Dermis blood vessel endothelial cell (primary cell): ENCODE results near the gene ENPP1. TPM values are rescaled to one million over a fixed set of nuclear protein-coding genes. Genes with fewer than 3 reads are reported as not detected.

ENCODE experiments used
- DNase-seq: peaks from one replicate; pipeline ENCODE4 v3.0.0; 2010
- total RNA-seq: library from RNA; depleted of rRNA; stranded (reverse); fragments of >200 nt; gene quantifications from 2 replicates; pipeline ENCODE4 v1.2.3, GENCODE V29; 2014

The ENPP1 gene
- total RNA-seq, 1 donor from 2014 or later, result 0.34 TPM

GRCh38 chr6:131787079-131787478 is 20.7 kb upstream of the ENPP1 start:
- no peak for DNase-seq

- no peak for DNase-seq
Observed at GRCh38 chr6:131787766-131788712, 19.8 kb upstream of the ENPP1 start.

- no peak for DNase-seq
Observed at GRCh38 chr6:131789219-131789618, 18.6 kb upstream of the ENPP1 start.

- DNase-seq, result no peak
Observed at GRCh38 chr6:131791476-131791875, 16.3 kb upstream of the ENPP1 start.

DNA sequence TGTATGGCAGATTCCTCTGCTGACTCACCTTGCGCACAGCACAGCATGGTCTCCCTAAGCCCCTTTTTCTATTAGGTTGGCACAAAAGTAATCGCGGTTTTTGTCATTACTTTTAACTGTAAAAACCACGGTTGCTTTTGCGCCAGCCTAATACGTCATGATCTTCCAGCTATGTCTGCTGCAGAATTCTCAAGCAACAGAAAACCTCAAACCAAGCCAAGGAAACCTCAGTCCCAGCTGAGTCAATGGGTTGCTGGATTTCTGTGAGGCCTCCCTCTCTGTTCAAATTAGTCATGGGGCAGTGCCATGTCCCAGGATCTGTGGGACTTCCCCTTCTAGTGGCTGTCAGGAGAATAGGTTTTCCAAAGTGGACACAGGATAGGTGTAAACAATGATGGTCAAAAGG is 15.7 kb upstream of the ENPP1 start:
- no peak for DNase-seq

DNA sequence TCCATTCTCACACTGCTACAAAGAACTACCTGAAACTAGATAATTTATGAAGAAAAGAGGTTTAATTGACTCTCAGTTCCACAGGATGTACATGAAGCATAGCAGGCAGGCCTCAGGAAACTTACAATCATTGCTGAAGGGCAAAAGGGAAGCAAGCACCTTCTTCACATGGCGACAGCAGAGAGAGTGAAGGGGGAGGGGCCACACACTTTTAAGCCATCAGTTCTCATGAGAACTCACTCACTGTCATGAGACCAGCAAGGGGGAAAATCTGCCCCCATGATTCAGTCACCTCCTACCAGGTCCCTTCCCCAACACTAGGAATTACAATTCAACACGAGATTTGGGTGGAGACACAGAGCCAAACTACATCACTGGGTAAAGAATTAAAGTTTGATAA is 12.5 kb upstream of the ENPP1 start:
- DNase-seq, result no peak

GRCh38 chr6:131802347-131802746 is 5.5 kb upstream of the ENPP1 start:
- DNase-seq, result no peak

DNA sequence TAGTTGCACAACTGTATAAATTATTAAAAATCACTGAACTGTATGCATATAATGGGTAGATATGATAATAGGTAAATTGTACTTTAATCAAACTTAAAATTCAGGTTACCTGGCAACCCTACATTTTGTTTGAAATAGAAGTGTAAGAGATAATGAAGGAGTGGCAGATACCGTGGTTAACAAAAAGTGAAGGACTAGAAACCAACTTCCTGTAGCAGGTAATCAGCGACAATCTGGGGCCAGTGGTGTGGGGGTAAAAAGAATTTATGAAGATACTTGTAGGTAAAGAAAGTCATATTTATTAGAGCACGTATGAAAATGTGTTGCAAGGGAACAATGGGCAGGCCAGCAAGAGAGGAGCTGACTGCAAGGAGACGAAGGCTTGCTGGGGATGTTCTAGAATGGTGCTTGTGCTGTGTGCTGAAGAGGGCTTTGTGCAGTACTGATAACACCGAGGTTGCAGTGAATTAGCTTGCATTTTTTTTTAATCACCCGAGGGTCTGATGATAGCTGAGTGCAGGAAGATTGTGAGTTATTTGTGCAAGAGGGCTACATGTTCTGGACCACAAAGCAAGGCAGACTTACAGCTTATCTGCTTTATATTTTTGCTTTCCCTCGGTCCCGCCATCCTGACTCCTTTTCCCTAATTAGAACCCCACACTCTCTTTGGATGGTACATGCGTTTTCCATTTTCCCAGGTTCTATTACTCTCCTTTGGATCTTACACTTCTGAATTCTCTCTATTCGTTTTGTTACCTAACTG is 4.6 kb upstream of the ENPP1 start:
- DNase-seq, result no peak

GRCh38 chr6:131804131-131804530 is 3.7 kb upstream of the ENPP1 start:
- no peak for DNase-seq

GRCh38 chr6:131807321-131807643 is 538 bp upstream of the ENPP1 start:
- no peak for DNase-seq

DNA sequence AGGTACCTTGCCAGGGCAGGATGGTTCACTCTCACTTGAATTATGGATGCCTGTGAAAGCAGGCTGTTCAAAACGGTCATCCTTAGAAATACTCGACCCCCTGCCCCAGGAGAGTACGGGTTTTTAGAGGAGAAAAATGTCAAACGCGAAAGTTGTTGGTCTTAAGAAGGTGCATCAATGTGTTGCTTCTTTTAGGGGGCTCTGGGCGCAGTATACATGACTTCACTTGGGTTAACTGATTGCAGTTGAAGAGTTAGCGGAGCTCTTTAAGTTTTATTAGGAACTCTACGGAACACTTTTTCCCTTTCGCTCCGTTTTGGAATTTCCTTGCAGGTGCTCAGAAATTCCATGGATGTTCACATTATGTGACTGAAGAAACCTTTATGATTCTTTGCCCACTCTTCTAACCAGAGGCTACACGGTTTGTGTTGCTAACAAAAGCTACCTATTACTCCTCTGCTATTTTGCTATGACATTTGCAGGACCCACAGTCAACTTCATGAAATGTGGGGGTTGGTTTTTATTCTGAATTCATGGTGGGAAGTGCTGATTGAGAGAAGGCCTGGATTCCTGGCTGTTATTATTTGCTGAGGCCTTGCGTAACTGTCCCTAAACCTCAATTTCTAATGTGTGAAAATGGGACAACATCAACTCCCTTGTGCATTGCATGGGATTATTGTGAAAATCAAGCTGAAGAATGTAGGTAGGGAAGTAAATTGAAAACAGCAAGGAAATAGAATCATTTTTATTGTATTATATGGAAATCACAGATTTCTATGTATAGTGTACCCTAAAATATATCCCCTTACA is 845 bp downstream of the ENPP1 start:
- no peak for DNase-seq

DNA sequence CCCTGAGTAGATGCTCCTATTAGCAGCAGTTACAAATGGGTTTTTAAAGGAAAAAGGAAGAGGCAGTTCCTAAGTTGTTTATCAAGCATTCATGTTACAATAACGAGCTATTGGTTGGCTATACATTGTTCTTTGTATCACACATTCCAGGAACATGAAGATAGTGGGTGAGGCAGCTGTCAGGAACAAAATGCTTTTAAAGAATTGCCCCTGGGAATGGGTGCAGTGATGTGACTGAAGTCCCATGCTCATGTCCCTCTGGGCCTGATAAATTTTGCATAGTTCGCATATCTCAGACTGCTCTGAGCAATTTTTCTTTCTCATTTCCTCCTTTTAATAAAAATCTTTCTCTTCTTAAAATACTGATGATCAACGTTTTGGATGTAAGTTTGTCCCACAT is 3.7 kb downstream of the ENPP1 start:
- no peak for DNase-seq

- no peak for DNase-seq
Observed at GRCh38 chr6:131813991-131814390, 6.2 kb downstream of the ENPP1 start.

DNA sequence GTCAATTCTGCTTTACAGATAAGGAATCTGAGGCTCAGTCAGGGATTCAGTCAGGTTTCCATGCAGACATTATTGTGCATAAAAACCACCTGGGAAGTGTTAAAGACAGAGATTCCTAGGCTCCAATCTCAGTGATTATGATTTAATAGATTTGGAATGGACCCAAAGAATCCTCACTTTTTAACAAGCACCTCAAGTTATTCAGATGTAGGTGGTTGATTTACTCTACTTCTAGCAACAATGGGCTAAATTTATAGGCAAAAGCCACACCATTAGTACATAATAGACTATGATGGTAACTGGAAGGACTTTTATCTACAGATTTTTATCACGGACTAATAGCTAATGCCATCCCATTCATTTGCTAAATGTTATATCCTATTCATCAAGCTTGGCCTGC is 9.0 kb downstream of the ENPP1 start:
- DNase-seq, result no peak

- DNase-seq, result peak; percentile 3
Observed at GRCh38 chr6:131819572-131820124, 11.8 kb downstream of the ENPP1 start.

GRCh38 chr6:131821010-131821807 is 13.4 kb downstream of the ENPP1 start:
- no peak for DNase-seq

DNA sequence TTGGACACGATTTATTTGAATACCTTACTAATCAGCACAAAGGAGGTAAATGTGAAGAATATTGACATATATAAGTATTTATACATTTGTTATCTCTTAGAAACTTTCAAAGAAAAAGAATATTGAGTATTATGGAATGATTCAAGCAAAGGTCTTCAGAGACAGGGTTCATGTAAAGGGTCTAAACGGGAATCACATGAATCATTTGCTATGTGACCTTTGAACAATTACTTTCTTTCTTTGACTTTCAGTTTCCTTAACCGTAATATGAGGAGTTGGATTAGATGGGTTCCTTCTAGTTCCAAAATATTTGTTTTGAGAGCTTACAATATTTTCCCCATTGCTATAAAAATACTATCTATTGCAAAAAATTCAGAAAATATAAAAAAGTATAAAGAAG is 14.3 kb downstream of the ENPP1 start:
- no peak for DNase-seq

- DNase-seq, result no peak
Observed at GRCh38 chr6:131823276-131823902, 15.6 kb downstream of the ENPP1 start.

DNA sequence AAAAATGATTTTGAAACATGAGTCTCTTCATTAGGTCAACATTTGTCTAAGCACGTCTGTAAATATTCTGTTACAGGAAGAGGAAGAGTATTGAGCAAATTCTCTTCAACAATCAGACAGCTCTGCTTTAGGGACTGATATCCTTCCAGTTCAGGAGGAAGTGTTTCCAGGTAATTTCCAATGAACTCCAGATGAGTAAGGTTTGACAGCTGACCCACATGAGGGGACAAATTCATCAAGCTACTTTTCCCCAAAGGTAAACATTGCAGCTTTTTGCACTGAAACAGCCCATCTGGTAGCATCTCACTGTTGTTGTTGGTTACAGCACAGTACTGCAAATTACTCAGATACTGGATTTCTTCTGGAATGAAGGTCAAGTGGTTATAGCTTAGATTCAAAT is 18.1 kb downstream of the ENPP1 start:
- DNase-seq, result no peak

DNA sequence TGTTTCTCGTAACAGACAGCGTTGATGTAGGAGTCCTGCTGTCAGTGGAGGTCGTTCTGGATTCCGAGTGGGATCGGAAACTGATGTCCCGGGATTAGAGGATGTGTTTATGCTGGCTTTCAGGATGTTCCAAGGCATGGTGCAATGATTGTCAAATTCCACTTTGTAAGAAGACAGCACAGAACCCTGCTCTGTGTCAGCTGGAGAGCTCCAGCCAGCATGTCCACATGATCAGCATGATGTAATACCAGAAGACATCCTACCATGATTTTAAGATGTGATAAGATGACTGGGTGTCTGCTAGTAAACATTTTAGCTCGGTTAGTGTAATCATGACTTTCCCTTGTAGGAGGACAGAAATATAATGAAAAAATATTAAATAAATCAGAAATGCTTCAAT is 20.3 kb downstream of the ENPP1 start:
- no peak for DNase-seq

- DNase-seq, result no peak
Observed at GRCh38 chr6:131828951-131829350, 21.1 kb downstream of the ENPP1 start.
